Neural cell (in vitro differentiated cells): ENCODE results near the gene ARHGEF7. TPM values are rescaled to one million over a fixed set of nuclear protein-coding genes. Genes with fewer than 3 reads are reported as not detected.
A peak's percentile ranks its signal among the peaks of the same experiment; 100 is the strongest.

Source experiments
- H2AFZ ChIP-seq: fragments of 200-600, 300-800 bp; sonication (generic), shearing (Covaris generic); 2 replicates; pipeline ENCODE4 v1.6.0; 2014; ENCODE audit warnings: low read depth, mild to moderate bottlenecking, antibody characterized with exemption, low read length, moderate library complexity
- H3F3A ChIP-seq: fragments of 200-600 bp; shearing (Covaris generic); 2 replicates; pipeline ENCODE4 v1.6.1; 2016; ENCODE audit warnings: mild to moderate bottlenecking, moderate library complexity, mixed read lengths, antibody characterized with exemption, low read length; ENCODE audit not compliant: insufficient read depth, poor library complexity, severe bottlenecking
- H3K27ac ChIP-seq: fragments of 200-600, 300-800 bp; sonication (generic), shearing (Covaris generic); 2 replicates; pipeline ENCODE4 v1.5.1; 2014; ENCODE audit warnings: mild to moderate bottlenecking, low read length, moderate library complexity
- H3K27me3 ChIP-seq: fragments of 300-800, 200-600 bp; sonication (generic), shearing (Covaris generic); 2 replicates; pipeline ENCODE4 v1.6.0; 2014; ENCODE audit warnings: mild to moderate bottlenecking, low read depth, low read length, moderate library complexity; ENCODE audit not compliant: insufficient read depth
- H3K36me3 ChIP-seq: fragments of 300-800, 200-600 bp; sonication (generic), shearing (Covaris generic); 2 replicates; pipeline ENCODE4 v1.5.1; 2014; ENCODE audit warnings: mild to moderate bottlenecking, antibody characterized with exemption, low read length, moderate library complexity; ENCODE audit not compliant: insufficient read depth
- H3K4me2 ChIP-seq: fragments of 300-800, 200-600 bp; sonication (generic), shearing (Covaris generic); 2 replicates; pipeline ENCODE4 v1.6.0; 2014; ENCODE audit warnings: mild to moderate bottlenecking, low read length
- H3K4me3 ChIP-seq: fragments of 300-800, 200-600 bp; sonication (generic), shearing (Covaris generic); 2 replicates; pipeline ENCODE4 v1.5.1; 2014; ENCODE audit warnings: mild to moderate bottlenecking, low read length, moderate library complexity
- H3K79me2 ChIP-seq: fragments of 200-600 bp; shearing (Covaris generic); replicated peaks from 2 replicates; pipeline ENCODE4 v1.6.0; 2014; ENCODE audit warnings: mild to moderate bottlenecking, low read length, moderate library complexity; ENCODE audit not compliant: insufficient read depth
- H3K9ac ChIP-seq: fragments of 300-800, 200-600 bp; sonication (generic), shearing (Covaris generic); 2 replicates; pipeline ENCODE4 v1.6.1; 2016; ENCODE audit warnings: mild to moderate bottlenecking, low read length, mixed read lengths
- H3K9me2 ChIP-seq: fragments of 200-600 bp; shearing (Covaris generic); 2 replicates; pipeline ENCODE4 v1.6.1; 2016; ENCODE audit warnings: mild to moderate bottlenecking, low read length, mixed read lengths; ENCODE audit not compliant: insufficient read depth
- H3K9me3 ChIP-seq: fragments of 200-600, 300-800 bp; sonication (generic), shearing (Covaris generic); 2 replicates; pipeline ENCODE4 v1.6.1; 2016; ENCODE audit warnings: mild to moderate bottlenecking, mixed run types, low read length, moderate library complexity, mixed read lengths
- H4K20me1 ChIP-seq: fragments of 200-600 bp; shearing (Covaris generic); 2 replicates; pipeline ENCODE4 v1.6.1; 2016; ENCODE audit warnings: mild to moderate bottlenecking, mixed run types; ENCODE audit not compliant: insufficient read depth
- EP300 ChIP-seq: fragments of 450-650 bp; conservative IDR thresholded peaks from 2 replicates; pipeline ENCODE4 v1.6.1; 2014; ENCODE audit warnings: antibody characterized with exemption, mild to moderate bottlenecking, moderate library complexity; ENCODE audit not compliant: poor library complexity, severe bottlenecking
- EZH2 ChIP-seq: fragments of 200-600, 300-800 bp; shearing (Covaris generic), sonication (generic); IDR thresholded peaks from 2 replicates; pipeline ENCODE4 v1.6.1; 2014; ENCODE audit warnings: antibody characterized with exemption, low read length, borderline replicate concordance, mild to moderate bottlenecking; ENCODE audit not compliant: insufficient read depth, poor library complexity, severe bottlenecking
- MXI1 ChIP-seq: fragments of 450-650 bp; conservative IDR thresholded peaks from 2 replicates; pipeline ENCODE4 v1.6.1; 2014; ENCODE audit warnings: antibody characterized with exemption, mild to moderate bottlenecking; ENCODE audit not compliant: poor library complexity, severe bottlenecking
- POLR2AphosphoS5 ChIP-seq: IDR thresholded peaks from 2 replicates; pipeline ENCODE4 v1.6.1; 2012
- RAD21 ChIP-seq: fragments of 450-650 bp; conservative IDR thresholded peaks from 2 replicates; pipeline ENCODE4 v1.6.1; 2014; ENCODE audit warnings: antibody characterized with exemption, mild to moderate bottlenecking, moderate library complexity
- SMC3 ChIP-seq: fragments of 450-650 bp; conservative IDR thresholded peaks from 2 replicates; pipeline ENCODE4 v1.6.1; 2014; ENCODE audit warnings: antibody characterized with exemption, mild to moderate bottlenecking, moderate library complexity; ENCODE audit not compliant: poor library complexity
- TAF1 ChIP-seq: IDR thresholded peaks from 2 replicates; pipeline ENCODE4 v1.6.1; 2012; ENCODE audit warnings: low read depth
- polyA plus RNA-seq: library from polyadenylated mRNA; depleted of rRNA; stranded (reverse); fragments of >200 nt; gene quantifications from 2 replicates; pipeline ENCODE4 v1.2.3, GENCODE V29; 2014
- TF ChIP-seq, protein P1 (sequence below): IDR thresholded peaks from 2 replicates; pipeline ENCODE4 v1.6.1; 2012; ENCODE audit warnings: borderline replicate concordance
- TF ChIP-seq, protein P2 (sequence below): fragments of 450-650 bp; IDR thresholded peaks from 2 replicates; pipeline ENCODE4 v1.5.1; 2014; ENCODE audit warnings: antibody characterized with exemption, mild to moderate bottlenecking, moderate library complexity; ENCODE audit not compliant: poor library complexity, severe bottlenecking

ARHGEF7 gene
- polyA plus RNA-seq, 1 donor from 2014 or later = 155 TPM

DNA sequence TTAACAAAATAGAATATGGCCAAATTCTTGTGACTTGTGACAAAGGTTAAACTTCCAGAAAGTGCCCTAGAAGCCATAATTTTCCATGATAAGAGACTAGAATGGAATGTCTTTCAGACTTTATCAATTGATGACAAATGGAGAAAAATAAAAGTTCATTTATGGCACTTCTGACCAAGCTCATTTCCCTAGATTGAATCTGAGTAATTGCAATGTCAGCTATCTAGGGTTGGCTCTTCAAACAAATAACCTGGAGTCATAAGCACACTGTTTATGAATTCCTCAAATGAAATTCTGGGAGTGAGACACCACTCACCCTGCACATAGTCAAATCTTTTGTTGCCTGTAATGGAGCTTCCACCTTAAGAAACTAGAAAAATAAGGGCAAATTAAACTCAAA, 11.4 kb downstream of the ARHGEF7 start:
- H3K27ac ChIP-seq = no peak overlapping the region
- no peaks in the 10 kb centered on the region for H3F3A ChIP-seq
- TF ChIP-seq EP300 (no peak), RAD21 (no peak), POLR2AphosphoS5 (no peak)
- H2AFZ ChIP-seq = no peak overlapping the region
- H3K9me2 ChIP-seq = no peaks in the 10 kb centered on the region
- no peaks in the 10 kb centered on the region for H3K9me3 ChIP-seq
- peaks cover 5% of the 10 kb centered on the region for H3K36me3 ChIP-seq
- H3K27me3 ChIP-seq = no peaks in the 10 kb centered on the region
- H3K4me2 ChIP-seq = no peak overlapping the region
- peaks cover 62% of the 10 kb centered on the region for H3K79me2 ChIP-seq
- H3K4me3 ChIP-seq = no peak overlapping the region
- peaks cover 5% of the 10 kb centered on the region for H4K20me1 ChIP-seq
- H3K9ac ChIP-seq = no peak overlapping the region

DNA sequence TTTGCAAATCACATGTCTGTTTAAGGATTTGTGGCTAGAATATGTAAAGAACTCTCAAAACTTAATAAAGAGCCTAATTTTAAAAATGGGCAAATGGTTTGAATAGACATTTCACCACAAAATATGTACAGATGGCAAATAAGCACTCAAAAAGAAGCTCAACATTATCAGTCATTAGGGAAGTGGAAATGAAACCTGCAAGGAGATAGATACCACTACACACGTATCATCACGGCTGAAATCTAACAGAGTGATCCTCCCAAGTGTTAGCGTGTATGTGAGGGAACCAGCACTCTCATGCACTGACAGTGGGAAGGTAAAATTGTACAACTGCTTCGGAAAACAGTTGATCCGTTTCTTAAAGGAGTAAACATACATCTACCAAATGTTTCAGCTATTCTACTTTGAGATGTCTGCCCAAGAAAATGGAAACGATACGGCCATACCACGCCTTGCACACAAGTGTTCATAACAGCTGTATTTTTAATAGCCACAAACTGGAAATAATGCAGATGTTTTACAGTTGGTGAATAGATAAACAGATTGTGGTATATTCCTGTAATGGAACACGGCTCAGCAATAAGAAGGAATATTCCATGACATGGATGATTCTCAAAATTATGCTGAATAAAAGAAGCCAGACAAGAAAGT, 14.5 kb downstream of the ARHGEF7 start:
- TF ChIP-seq, protein P1, sequence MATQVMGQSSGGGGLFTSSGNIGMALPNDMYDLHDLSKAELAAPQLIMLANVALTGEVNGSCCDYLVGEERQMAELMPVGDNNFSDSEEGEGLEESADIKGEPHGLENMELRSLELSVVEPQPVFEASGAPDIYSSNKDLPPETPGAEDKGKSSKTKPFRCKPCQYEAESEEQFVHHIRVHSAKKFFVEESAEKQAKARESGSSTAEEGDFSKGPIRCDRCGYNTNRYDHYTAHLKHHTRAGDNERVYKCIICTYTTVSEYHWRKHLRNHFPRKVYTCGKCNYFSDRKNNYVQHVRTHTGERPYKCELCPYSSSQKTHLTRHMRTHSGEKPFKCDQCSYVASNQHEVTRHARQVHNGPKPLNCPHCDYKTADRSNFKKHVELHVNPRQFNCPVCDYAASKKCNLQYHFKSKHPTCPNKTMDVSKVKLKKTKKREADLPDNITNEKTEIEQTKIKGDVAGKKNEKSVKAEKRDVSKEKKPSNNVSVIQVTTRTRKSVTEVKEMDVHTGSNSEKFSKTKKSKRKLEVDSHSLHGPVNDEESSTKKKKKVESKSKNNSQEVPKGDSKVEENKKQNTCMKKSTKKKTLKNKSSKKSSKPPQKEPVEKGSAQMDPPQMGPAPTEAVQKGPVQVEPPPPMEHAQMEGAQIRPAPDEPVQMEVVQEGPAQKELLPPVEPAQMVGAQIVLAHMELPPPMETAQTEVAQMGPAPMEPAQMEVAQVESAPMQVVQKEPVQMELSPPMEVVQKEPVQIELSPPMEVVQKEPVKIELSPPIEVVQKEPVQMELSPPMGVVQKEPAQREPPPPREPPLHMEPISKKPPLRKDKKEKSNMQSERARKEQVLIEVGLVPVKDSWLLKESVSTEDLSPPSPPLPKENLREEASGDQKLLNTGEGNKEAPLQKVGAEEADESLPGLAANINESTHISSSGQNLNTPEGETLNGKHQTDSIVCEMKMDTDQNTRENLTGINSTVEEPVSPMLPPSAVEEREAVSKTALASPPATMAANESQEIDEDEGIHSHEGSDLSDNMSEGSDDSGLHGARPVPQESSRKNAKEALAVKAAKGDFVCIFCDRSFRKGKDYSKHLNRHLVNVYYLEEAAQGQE = no peak
- TF ChIP-seq MXI1 (no peak), RAD21 (no peak), TAF1 (no peak), SMC3 (no peak), EZH2 (no peak), EP300 (no peak), POLR2AphosphoS5 (no peak)
- TF ChIP-seq, protein P2, sequence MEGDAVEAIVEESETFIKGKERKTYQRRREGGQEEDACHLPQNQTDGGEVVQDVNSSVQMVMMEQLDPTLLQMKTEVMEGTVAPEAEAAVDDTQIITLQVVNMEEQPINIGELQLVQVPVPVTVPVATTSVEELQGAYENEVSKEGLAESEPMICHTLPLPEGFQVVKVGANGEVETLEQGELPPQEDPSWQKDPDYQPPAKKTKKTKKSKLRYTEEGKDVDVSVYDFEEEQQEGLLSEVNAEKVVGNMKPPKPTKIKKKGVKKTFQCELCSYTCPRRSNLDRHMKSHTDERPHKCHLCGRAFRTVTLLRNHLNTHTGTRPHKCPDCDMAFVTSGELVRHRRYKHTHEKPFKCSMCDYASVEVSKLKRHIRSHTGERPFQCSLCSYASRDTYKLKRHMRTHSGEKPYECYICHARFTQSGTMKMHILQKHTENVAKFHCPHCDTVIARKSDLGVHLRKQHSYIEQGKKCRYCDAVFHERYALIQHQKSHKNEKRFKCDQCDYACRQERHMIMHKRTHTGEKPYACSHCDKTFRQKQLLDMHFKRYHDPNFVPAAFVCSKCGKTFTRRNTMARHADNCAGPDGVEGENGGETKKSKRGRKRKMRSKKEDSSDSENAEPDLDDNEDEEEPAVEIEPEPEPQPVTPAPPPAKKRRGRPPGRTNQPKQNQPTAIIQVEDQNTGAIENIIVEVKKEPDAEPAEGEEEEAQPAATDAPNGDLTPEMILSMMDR = no peak
- peak overlapping the region; percentile 5 for H3K9ac ChIP-seq
- H2AFZ ChIP-seq = no peak overlapping the region
- peaks cover 46% of the 10 kb centered on the region for H3K79me2 ChIP-seq
- H3K9me3 ChIP-seq = no peaks in the 10 kb centered on the region
- peak overlapping the region; percentile 61 for H3K27ac ChIP-seq
- peak overlapping the region; percentile 29 for H3K4me2 ChIP-seq
- peak overlapping the region; percentile 39 for H3K4me3 ChIP-seq
- peaks cover 8% of the 10 kb centered on the region for H4K20me1 ChIP-seq
- no peaks in the 10 kb centered on the region for H3F3A ChIP-seq
- no peaks in the 10 kb centered on the region for H3K9me2 ChIP-seq
- H3K36me3 ChIP-seq = no peaks in the 10 kb centered on the region
- no peaks in the 10 kb centered on the region for H3K27me3 ChIP-seq
